Loucy (cell line): ENCODE results near the gene ARHGAP24.
"Not testable (repeated sequence)": the region's sequence is repeated elsewhere in the genome, so short reads cannot be mapped to it uniquely, and the experiment has no call there.

Source experiments
- H2AFZ ChIP-seq: fragments of 200-600 bp; sonication (generic); 2 replicates; pipeline ENCODE4 v1.6.0; 2016; ENCODE audit warnings: antibody characterized with exemption, mild to moderate bottlenecking, low read length, moderate library complexity
- H3F3A ChIP-seq: fragments of 200-600 bp; 2 replicates; pipeline ENCODE4 v1.6.0; 2016; ENCODE audit warnings: antibody characterized with exemption, low read depth, mild to moderate bottlenecking
- H3K27me3 ChIP-seq: fragments of 200-600 bp; sonication (generic); 2 replicates; pipeline ENCODE4 v1.6.1; 2014; ENCODE audit warnings: low read length, mild to moderate bottlenecking; ENCODE audit not compliant: insufficient read depth, poor library complexity, severe bottlenecking
- H3K36me3 ChIP-seq: fragments of 200-600 bp; sonication (generic); 2 replicates; pipeline ENCODE4 v1.6.1; 2016; ENCODE audit warnings: low read length; ENCODE audit not compliant: insufficient read depth
- H3K4me1 ChIP-seq: fragments of 200-600 bp; sonication (generic); 2 replicates; pipeline ENCODE4 v1.5.1; 2014; ENCODE audit warnings: low read length, mild to moderate bottlenecking; ENCODE audit not compliant: insufficient read depth, poor library complexity, severe bottlenecking
- H3K4me2 ChIP-seq: fragments of 200-600 bp; sonication (generic); 2 replicates; pipeline ENCODE4 v1.6.0; 2014; ENCODE audit warnings: antibody characterized with exemption, low read length, low read depth, mild to moderate bottlenecking; ENCODE audit not compliant: poor library complexity, severe bottlenecking
- H3K4me3 ChIP-seq: fragments of 200-600 bp; sonication (generic); 2 replicates; pipeline ENCODE4 v1.5.1; 2014; ENCODE audit warnings: low read length, mild to moderate bottlenecking, mixed read lengths; ENCODE audit not compliant: poor library complexity, severe bottlenecking
- H3K79me2 ChIP-seq: fragments of 200-600 bp; sonication (generic); 2 replicates; pipeline ENCODE4 v1.6.1; 2014; ENCODE audit warnings: low read length; ENCODE audit not compliant: insufficient read depth
- H3K9ac ChIP-seq: fragments of 200-600 bp; sonication (generic); 2 replicates; pipeline ENCODE4 v1.6.0; 2014; ENCODE audit warnings: mild to moderate bottlenecking, low read depth, low read length, moderate library complexity; ENCODE audit not compliant: poor library complexity, severe bottlenecking
- H3K9me2 ChIP-seq: fragments of 200-600 bp; sonication (generic); replicated peaks from 2 replicates; pipeline ENCODE4 v1.6.1; 2016; ENCODE audit warnings: low read depth, low read length, mixed read lengths
- H3K9me3 ChIP-seq: fragments of 200-600 bp; sonication (generic); 2 replicates; pipeline ENCODE4 v1.6.1; 2014; ENCODE audit warnings: mild to moderate bottlenecking, antibody characterized with exemption, low read length, low read depth; ENCODE audit not compliant: insufficient read depth
- H4K20me1 ChIP-seq: fragments of 200-600 bp; sonication (generic); 2 replicates; pipeline ENCODE4 v1.6.0; 2014; ENCODE audit warnings: antibody characterized with exemption, low read length, mild to moderate bottlenecking; ENCODE audit not compliant: insufficient read depth, poor library complexity, severe bottlenecking
- EZH2phosphoT487 ChIP-seq: fragments of 200-600 bp; IDR thresholded peaks from 2 replicates; pipeline ENCODE4 v1.6.1; 2018; ENCODE audit warnings: antibody characterized with exemption, mild to moderate bottlenecking, moderate library complexity, borderline replicate concordance
- TF ChIP-seq, protein P1 (sequence below): fragments of 200-600 bp; sonication (generic); conservative IDR thresholded peaks from 2 replicates; pipeline ENCODE4 v1.5.1; 2014; ENCODE audit warnings: mild to moderate bottlenecking, antibody characterized with exemption, low read length

The ARHGAP24 gene

DNA sequence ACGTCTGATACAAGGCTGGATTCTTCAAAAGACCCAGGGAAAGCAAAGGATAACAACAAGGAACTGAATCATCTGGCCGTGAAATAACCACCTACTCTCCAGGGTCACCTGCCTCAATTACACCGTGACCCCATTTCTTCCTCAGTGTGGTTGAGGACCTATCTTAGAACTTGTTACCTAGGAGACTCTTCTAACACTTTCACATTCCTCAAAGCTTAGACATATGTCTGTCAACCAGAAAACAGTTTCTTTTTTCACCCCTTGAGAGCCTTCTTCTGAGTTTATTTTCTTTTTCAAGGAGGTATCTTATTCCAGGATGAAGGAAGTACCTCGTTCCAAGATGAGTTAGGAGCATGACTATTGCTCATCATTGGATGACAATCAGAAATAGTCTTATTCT is 337.8 kb downstream of the ARHGAP24 start:
- no peaks in the 10 kb centered on the region for H3K36me3 ChIP-seq
- H3K4me2 ChIP-seq = no peak overlapping the region
- H3K9me3 ChIP-seq = no peaks in the 10 kb centered on the region
- H3K79me2 ChIP-seq = no peaks in the 10 kb centered on the region
- no peaks in the 10 kb centered on the region for H4K20me1 ChIP-seq
- no peak for TF ChIP-seq EZH2phosphoT487
- TF ChIP-seq, protein P1, sequence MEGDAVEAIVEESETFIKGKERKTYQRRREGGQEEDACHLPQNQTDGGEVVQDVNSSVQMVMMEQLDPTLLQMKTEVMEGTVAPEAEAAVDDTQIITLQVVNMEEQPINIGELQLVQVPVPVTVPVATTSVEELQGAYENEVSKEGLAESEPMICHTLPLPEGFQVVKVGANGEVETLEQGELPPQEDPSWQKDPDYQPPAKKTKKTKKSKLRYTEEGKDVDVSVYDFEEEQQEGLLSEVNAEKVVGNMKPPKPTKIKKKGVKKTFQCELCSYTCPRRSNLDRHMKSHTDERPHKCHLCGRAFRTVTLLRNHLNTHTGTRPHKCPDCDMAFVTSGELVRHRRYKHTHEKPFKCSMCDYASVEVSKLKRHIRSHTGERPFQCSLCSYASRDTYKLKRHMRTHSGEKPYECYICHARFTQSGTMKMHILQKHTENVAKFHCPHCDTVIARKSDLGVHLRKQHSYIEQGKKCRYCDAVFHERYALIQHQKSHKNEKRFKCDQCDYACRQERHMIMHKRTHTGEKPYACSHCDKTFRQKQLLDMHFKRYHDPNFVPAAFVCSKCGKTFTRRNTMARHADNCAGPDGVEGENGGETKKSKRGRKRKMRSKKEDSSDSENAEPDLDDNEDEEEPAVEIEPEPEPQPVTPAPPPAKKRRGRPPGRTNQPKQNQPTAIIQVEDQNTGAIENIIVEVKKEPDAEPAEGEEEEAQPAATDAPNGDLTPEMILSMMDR = no peak
- no peak overlapping the region for H3K9ac ChIP-seq
- H3K4me1 ChIP-seq = no peaks in the 10 kb centered on the region
- H3K27me3 ChIP-seq = no peaks in the 10 kb centered on the region
- H3K4me3 ChIP-seq = no peak overlapping the region
- no peaks in the 10 kb centered on the region for H3F3A ChIP-seq
- H2AFZ ChIP-seq = no peak overlapping the region
- H3K9me2 ChIP-seq = no peaks in the 10 kb centered on the region

DNA sequence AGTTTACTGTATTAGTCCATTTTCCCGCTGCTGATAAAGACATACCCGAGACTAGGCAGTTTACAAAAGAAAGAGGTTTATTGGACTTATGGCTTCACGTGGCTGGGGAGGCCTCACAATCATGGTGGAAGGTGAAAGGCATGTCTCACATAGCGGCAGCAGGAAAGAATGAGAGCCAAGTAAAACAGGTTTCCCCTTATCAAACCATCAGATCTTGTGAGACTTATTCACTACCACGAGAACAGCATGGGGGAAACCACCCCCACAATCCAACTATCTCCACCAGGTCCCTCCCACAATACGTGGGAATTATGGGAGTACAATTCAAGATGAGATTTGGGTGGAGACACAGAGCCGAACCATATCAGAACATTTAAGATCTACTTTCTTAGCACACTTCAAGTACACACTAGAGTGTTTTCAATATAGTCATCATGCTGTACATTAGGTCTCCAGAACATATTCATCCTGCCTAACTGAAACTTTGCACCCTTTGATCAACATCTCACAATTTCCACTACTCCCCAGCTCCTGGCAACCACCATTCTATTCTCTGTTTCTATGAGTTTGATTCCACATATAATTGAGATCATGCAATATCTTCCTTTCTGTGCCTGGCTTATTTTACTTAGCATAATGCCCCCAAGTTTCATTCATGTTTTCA is 341.0 kb downstream of the ARHGAP24 start:
- Histone ChIP-seq H3K4me1 (no peaks in the 10 kb centered on the region), H3K36me3 (no peaks in the 10 kb centered on the region), H3K79me2 (no peaks in the 10 kb centered on the region), H3K4me3 (no peak overlapping the region), H3F3A (no peaks in the 10 kb centered on the region), H4K20me1 (no peaks in the 10 kb centered on the region), H3K27me3 (no peaks in the 10 kb centered on the region), H2AFZ (no peak overlapping the region), H3K9me3 (no peaks in the 10 kb centered on the region), H3K4me2 (no peak overlapping the region), H3K9ac (no peak overlapping the region), H3K9me2 (no peaks in the 10 kb centered on the region)
- TF ChIP-seq EZH2phosphoT487 = no peak
- TF ChIP-seq, protein P1 = no peak

DNA sequence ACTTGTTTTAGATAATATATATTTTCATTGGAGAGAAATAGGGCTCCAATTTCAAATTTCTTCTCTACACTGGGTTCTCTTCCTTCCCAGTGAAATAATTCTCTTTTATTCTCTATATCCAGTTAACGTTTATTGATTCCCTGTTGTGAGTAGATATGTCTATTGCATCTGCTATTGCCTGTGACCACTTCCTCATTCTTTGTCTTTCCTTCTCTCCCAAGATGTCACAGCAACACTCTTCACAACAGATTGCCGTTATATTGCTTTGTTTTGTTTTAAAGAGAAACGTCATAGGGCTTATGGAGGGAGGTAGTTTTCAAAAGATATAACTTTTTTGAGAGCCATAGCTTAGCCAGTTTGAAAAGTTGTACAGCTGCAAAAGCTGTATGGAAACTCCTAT is 343.8 kb downstream of the ARHGAP24 start:
- H3K4me1 ChIP-seq = peaks cover 5% of the 10 kb centered on the region
- no peak overlapping the region for H3K4me2 ChIP-seq
- no peaks in the 10 kb centered on the region for H3K79me2 ChIP-seq
- TF ChIP-seq, protein P1 = no peak
- no peak for TF ChIP-seq EZH2phosphoT487
- H3F3A ChIP-seq = no peaks in the 10 kb centered on the region
- no peaks in the 10 kb centered on the region for H3K36me3 ChIP-seq
- no peaks in the 10 kb centered on the region for H3K9me2 ChIP-seq
- no peaks in the 10 kb centered on the region for H3K27me3 ChIP-seq
- H4K20me1 ChIP-seq = no peaks in the 10 kb centered on the region
- no peaks in the 10 kb centered on the region for H3K9me3 ChIP-seq
- H2AFZ ChIP-seq = no peak overlapping the region
- H3K4me3 ChIP-seq = no peak overlapping the region
- H3K9ac ChIP-seq = no peak overlapping the region

GRCh38 chr4:85820101-85820500 is 345.2 kb downstream of the ARHGAP24 start:
- not testable (repeated sequence) for H4K20me1 ChIP-seq, H3K9me3 ChIP-seq, H3K4me2 ChIP-seq, H2AFZ ChIP-seq, H3K27me3 ChIP-seq, H3K9me2 ChIP-seq, H3K36me3 ChIP-seq, H3F3A ChIP-seq, H3K9ac ChIP-seq, H3K4me3 ChIP-seq, H3K79me2 ChIP-seq
- H3K4me1 ChIP-seq = peaks cover 15% of the 10 kb centered on the region
